GM12872 (cell line): Measurements from ENCODE around the gene DCBLD2.

Experiments
- TF ChIP-seq, protein P1 (sequence below): IDR thresholded peaks from 3 replicates; pipeline ENCODE4 v1.5.1; 2011; ENCODE audit warnings: low read depth, mild to moderate bottlenecking, low read length, moderate library complexity; ENCODE audit not compliant: insufficient read depth

Gene DCBLD2

DNA sequence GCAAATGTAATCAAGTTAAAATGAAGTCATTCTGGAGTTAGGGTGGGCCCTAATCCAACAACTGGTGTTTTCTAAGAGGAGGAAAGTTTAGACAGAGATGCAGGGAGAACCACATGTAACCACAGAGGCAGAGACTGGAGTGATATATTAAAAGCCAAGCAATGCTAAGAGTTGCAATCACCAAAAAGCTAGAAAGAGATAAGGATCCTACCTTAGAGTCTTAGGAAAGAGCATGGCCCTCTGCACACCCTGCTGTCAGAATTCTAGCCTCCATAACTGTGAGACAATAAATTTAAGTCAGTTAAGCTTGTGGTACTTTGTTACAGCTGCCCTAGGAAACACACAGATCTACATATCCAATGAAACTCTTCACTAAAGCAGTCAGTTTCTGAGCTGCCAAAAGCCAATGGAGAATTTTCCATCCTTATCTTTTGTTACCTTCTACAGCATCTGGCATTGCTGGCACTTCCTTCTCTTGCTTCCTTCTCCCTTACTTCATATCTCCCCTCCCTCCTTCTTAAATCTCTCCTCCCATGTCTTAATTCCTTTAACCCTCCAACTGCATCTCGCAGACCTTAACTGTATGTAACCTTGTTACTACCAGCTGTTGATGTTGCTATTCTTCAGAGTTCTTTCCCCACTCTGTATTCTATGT lies 11.2 kb downstream of the DCBLD2 start:
- TF ChIP-seq, protein P1, sequence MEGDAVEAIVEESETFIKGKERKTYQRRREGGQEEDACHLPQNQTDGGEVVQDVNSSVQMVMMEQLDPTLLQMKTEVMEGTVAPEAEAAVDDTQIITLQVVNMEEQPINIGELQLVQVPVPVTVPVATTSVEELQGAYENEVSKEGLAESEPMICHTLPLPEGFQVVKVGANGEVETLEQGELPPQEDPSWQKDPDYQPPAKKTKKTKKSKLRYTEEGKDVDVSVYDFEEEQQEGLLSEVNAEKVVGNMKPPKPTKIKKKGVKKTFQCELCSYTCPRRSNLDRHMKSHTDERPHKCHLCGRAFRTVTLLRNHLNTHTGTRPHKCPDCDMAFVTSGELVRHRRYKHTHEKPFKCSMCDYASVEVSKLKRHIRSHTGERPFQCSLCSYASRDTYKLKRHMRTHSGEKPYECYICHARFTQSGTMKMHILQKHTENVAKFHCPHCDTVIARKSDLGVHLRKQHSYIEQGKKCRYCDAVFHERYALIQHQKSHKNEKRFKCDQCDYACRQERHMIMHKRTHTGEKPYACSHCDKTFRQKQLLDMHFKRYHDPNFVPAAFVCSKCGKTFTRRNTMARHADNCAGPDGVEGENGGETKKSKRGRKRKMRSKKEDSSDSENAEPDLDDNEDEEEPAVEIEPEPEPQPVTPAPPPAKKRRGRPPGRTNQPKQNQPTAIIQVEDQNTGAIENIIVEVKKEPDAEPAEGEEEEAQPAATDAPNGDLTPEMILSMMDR: no peak

DNA sequence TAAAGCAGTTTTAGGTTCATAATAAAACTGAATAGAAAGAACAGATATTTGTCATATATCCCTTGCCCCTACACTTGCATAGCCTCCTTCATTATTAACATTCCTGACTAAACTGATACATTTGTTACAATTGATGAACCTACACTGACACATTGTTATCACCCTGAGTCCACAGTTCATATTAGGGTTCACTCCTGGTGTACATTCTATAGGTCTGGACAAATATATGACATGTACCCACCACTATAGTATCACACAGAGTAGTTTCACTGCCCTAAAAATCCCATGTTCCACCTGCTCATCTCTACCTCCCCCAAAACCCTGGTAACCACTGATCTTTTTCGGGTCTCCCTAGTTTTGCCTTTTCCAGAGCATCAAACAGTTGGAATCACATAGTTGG lies 13.8 kb downstream of the DCBLD2 start:
- TF ChIP-seq, protein P1: no peak

DNA sequence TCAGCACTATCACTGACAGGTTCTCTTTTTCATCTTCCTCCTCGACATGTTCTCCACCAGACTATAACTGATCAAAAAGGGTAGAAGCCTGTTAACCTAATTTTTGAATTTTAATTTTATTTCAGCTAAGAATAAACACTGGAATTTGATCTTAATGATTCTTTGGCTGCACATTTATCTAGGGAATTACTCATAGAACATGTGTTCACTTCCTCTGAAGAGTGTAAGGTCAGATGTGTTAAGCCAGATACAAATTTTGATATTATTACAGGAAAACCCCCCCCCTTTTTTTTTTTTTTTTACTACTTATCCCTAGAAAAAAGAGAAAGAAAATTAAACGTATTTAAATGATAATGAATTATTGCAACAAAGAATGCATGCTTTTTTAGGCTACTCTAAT lies 15.0 kb downstream of the DCBLD2 start:
- TF ChIP-seq, protein P1: no peak

DNA sequence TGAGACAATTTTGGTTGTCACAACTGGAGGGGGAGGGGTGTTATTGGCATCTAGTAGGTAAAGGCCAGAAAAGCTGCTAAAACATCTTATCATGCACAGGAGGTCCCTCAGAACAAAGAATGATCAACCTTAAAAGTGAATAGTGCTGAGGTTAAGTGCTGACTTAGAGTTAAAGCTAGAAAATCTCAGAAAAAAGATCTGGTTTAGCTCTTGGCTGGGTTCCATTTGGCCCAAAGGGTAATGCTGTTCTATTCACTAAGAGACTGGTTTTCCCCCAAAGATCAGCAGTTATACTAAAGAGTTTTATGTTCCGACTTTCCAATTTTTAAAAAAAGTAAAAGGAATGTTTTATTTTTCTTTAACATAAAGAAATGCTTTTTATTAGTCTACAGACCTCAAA lies 15.6 kb downstream of the DCBLD2 start:
- TF ChIP-seq, protein P1: no peak

DNA sequence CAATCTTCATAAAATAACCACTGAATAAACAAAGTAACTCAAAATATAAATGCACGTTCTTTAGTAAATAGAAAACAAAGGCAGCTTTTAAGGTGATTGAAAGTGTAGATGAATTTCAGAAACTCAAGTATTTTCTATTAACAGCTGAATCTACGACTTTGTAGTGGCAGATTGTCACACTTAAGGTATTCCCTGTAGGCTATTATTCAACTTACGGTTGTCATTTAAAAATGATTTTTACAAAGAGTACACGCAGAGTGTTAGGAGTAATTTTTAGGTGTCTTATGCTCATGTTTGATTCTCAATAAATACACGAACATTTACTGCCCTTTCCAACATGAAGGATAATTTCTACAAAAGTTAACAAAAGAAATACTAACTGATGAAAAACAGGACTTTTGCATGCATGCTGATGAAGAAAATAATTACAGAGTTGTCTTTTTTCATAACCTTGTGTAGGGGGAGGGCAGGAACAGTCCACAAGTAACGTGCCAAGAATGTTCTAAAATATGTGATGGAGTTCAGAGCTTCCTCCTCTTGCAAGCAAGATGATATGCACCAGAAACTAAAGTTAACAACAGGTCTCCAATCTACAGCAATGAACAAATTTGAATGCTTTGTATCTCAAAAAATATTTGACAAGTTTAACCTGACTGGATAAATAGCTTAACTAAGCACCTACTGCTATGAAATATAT lies 16.7 kb downstream of the DCBLD2 start:
- TF ChIP-seq, protein P1: no peak

DNA sequence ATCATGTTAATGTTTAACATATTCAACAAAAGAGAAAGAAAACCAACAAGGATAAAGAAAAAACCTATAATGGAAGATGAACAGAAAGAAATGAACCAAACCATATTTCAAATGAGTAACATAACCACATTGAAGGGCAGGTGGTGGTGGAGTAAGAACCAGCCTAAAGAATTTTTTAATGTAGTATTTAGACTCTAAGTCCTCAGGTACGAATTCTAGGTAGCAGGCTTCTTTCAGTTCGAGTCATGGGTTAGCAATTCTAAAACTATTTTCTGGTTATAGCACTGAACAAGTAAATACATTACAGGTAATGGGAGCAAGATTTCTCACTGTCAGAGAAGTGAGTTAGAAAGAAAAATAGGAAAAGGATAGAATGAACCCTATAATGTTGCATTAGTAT lies 24.4 kb downstream of the DCBLD2 start:
- TF ChIP-seq, protein P1: no peak

DNA sequence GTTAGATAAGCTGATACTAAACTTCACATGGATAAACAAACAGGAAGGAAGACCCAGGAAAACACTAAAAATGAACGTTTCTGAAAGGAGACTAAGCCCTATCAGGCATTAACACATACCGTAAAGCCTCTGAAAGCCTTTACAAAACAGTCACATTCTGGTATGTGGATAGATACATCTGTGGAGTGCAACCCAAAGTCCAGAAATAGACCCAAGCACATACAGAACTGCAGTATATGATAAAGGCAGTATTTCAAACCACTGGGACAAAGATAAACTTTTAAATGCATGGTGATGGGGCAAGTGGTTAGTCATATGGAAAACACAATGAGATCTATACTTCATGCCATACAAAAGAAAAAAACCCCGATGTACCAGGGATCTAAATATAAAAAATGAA lies 26.0 kb downstream of the DCBLD2 start:
- TF ChIP-seq, protein P1: no peak
